HG02943 (cell line): Measurements from ENCODE around the gene ERBB3.

ENCODE experiments used
- ATAC-seq: cut with Tn5 transposase; IDR thresholded peaks from one replicate; pipeline ENCODE4 v1.9.1; 2021; ENCODE audit warnings: mild to moderate bottlenecking, low read depth, moderate library complexity; ENCODE audit not compliant: unreplicated experiment

Gene ERBB3

GRCh38 chr12:56078931-56079722 lies 838 bp upstream of the ERBB3 start:
- ATAC-seq = no peak

GRCh38 chr12:56080556-56081138 lies 682 bp downstream of the ERBB3 start:
- ATAC-seq = no peak

GRCh38 chr12:56081393-56082347 lies 1.7 kb downstream of the ERBB3 start:
- no peak for ATAC-seq

GRCh38 chr12:56082382-56082781 lies 2.4 kb downstream of the ERBB3 start:
- no peak for ATAC-seq

- no peak for ATAC-seq
These were observed 3.0 kb downstream of the ERBB3 start for GRCh38 chr12:56082967-56083366.

GRCh38 chr12:56084958-56085543 lies 5.1 kb downstream of the ERBB3 start:
- ATAC-seq = no peak

- ATAC-seq = no peak
These were observed 6.1 kb downstream of the ERBB3 start for GRCh38 chr12:56086096-56086495.

GRCh38 chr12:56086608-56087007 lies 6.6 kb downstream of the ERBB3 start:
- no peak for ATAC-seq

GRCh38 chr12:56087220-56087619 lies 7.3 kb downstream of the ERBB3 start:
- no peak for ATAC-seq

- ATAC-seq = no peak
These were observed 17.8 kb downstream of the ERBB3 start for GRCh38 chr12:56097738-56098137.

- no peak for ATAC-seq
These were observed 18.6 kb downstream of the ERBB3 start for GRCh38 chr12:56098592-56098991.

GRCh38 chr12:56099787-56100186 lies 19.8 kb downstream of the ERBB3 start:
- ATAC-seq = no peak

- ATAC-seq = no peak
These were observed 21.1 kb downstream of the ERBB3 start for GRCh38 chr12:56101045-56101444.

GRCh38 chr12:56102683-56103065 lies 22.7 kb downstream of the ERBB3 start:
- ATAC-seq = no peak

GRCh38 chr12:56103066-56103711 lies 23.2 kb downstream of the ERBB3 start:
- ATAC-seq = no peak

- no peak for ATAC-seq
These were observed 23.8 kb downstream of the ERBB3 start for GRCh38 chr12:56103823-56104108.

- ATAC-seq = peak; percentile 88
These were observed 24.3 kb downstream of the ERBB3 start, which contains the start of gene PA2G4 for GRCh38 chr12:56104109-56104814. Gene PA2G4, plus strand, starts transcription at chr12:56104559. Its CDS starts 179 bp downstream, at chr12:56104738.

GRCh38 chr12:56104815-56105608 lies 25.0 kb downstream of the ERBB3 start:
- peak; percentile 10 for ATAC-seq

- ATAC-seq = no peak
These were observed 25.6 kb downstream of the ERBB3 start for GRCh38 chr12:56105609-56105902.
